22Rv1 (cell line): ENCODE results near the gene CTNNA3.
"Not testable (repeated sequence)": the region's sequence is repeated elsewhere in the genome, so short reads cannot be mapped to it uniquely, and the experiment has no call there.

Experiments
- H3K27ac ChIP-seq: fragments of 450-650 bp; 2 replicates; pipeline ENCODE4 v1.5.1; 2017
- ZFX ChIP-seq: fragments of 450-650 bp; IDR thresholded peaks from 2 replicates; pipeline ENCODE4 v1.6.1; 2017; ENCODE audit warnings: antibody characterized with exemption, borderline replicate concordance
- TF ChIP-seq, protein P1 (sequence below): fragments of 450-650 bp; IDR thresholded peaks from 2 replicates; pipeline ENCODE4 v1.5.1; 2017; ENCODE audit warnings: mild to moderate bottlenecking

Gene CTNNA3

DNA sequence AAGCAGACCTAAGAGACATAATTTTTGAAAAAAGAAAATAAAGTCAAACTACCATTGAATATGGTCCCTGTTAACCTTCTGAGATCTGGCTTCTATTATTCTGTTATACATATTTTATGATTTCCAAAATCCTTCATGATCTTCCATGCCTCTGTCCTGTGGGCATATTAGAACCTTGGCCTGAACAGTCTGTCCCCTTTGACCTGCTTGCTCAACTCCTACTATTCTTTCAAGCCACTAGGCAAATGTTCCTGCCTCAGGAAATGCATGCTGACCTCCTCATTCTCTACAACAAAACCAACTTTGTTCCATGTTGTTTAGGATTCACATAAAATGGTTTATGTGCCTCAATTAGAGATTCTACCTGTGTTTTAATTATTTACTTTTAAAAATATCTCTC is 1315.0 kb downstream of the CTNNA3 start:
- TF ChIP-seq, protein P1, sequence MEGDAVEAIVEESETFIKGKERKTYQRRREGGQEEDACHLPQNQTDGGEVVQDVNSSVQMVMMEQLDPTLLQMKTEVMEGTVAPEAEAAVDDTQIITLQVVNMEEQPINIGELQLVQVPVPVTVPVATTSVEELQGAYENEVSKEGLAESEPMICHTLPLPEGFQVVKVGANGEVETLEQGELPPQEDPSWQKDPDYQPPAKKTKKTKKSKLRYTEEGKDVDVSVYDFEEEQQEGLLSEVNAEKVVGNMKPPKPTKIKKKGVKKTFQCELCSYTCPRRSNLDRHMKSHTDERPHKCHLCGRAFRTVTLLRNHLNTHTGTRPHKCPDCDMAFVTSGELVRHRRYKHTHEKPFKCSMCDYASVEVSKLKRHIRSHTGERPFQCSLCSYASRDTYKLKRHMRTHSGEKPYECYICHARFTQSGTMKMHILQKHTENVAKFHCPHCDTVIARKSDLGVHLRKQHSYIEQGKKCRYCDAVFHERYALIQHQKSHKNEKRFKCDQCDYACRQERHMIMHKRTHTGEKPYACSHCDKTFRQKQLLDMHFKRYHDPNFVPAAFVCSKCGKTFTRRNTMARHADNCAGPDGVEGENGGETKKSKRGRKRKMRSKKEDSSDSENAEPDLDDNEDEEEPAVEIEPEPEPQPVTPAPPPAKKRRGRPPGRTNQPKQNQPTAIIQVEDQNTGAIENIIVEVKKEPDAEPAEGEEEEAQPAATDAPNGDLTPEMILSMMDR = no peak
- no peak for TF ChIP-seq ZFX

DNA sequence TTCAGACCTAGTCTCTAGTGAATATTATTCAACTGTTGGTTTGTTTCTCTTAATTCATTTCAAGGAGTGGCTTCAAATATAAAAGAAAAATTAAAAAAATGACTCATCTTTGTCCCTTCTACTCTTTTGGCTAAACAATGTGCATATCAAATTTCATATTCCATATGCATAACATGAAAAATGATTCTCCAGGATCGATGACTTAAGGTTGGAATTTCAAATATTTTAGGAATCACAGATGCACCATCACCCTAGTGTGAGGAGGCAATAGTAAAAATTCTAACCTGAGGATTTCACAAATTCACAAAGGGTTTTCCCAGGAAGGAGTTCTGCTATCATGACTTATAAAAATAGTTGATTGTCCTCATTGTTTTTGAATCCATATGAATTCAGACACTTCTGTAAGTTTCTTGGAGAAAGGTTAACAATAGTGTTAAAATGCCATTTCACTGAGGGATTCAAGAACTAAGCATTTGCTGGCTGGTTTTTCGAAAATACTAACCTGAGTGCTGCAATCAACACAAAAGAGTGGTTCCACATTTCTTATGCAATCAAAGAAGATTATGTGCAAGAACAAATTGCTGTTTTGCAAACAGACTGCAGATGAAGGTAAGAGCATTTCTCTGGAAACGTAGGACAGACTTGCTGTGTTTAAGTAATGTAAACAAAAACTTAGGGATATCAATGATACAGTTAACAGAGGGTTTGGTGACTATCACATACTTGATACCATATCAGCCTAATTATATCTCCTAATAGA is 1317.7 kb downstream of the CTNNA3 start:
- H3K27ac ChIP-seq = no peak overlapping the region
- TF ChIP-seq ZFX = no peak
- TF ChIP-seq, protein P1 = no peak

More for the DNA sequence above, 1315.0 kb downstream of the CTNNA3 start:
- no peak overlapping the region for H3K27ac ChIP-seq

DNA sequence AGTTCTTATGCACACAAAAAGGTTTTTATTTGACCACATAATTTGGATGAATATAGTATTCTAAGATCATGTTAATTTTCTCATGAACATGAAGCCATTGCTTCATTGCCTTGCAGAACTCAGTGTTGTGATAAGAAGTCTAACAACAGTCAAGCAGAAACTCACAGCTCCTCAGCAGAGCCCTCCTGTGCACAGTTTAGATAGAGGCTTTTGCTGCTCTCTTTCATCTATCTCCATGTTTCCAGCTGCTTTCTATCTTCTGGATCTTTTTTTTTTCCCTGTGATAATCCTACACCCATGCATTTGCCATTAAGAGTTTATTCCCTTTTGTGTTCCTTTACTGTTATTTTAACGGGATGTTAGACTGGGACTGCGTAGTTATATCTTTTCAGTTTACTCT is 1327.8 kb downstream of the CTNNA3 start:
- TF ChIP-seq, protein P1 = no peak
- TF ChIP-seq ZFX = no peak
- H3K27ac ChIP-seq = no peak overlapping the region

DNA sequence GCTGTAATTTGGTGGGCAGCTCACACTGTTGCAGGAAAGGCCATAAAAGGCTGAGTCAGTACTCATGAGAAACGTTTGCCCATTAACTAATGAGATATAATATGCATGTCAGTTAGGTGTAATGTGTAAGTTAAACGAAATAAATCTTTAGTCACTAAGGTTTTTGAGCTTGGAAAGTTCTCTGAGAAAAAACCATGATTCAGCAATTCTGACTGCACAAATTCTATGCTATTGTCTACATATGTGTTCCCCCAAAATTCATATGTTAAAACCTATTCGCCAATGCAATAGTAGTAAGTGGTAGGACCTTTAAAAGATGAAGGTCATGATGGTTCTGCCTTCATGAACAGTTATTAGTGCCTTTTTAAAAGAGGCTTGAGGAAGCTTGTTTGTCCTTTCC is 1329.8 kb downstream of the CTNNA3 start:
- H3K27ac ChIP-seq = no peak overlapping the region
- TF ChIP-seq, protein P1 = no peak
- TF ChIP-seq ZFX = no peak

DNA sequence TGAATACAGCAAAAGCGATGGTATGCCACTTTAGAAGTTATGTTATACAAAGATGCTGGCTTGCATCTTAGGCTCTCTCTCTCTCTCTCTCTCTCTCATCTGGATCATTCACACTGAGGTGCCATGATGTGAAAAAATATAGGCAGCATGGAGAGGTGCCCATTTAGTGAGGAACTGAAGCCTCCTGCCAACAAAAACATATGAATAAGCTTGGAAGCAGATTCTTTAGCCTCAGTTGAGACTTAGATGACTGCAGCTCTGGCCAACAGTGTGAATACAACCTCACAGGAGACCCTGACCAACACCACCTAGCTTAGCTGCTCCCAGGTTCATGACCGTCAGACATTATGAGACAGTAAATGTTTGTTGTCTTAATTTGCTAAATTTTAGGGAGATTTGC is 1330.3 kb downstream of the CTNNA3 start:
- H3K27ac ChIP-seq = no peak overlapping the region
- no peak for TF ChIP-seq ZFX
- TF ChIP-seq, protein P1 = no peak

DNA sequence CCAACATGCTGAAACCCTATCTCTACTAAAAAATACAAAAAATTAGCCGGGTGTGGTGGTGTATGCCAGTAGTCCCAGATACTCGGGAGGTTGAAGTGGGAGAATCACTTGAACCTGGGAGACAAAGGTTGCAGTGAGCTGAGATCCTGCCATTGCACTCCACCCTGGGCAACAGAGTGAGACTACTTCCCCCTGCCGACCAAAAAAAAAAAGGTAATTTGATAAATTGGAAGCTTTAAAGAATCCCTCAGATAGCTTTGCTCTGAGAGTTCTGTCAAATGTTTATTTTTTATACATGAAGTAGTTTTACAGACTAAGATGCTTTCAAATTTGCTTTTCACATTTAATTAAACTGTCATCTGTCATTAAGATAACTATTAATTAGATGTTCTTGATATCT is 1333.5 kb downstream of the CTNNA3 start:
- H3K27ac ChIP-seq = no peak overlapping the region
- TF ChIP-seq, protein P1 = no peak
- TF ChIP-seq ZFX = no peak

DNA sequence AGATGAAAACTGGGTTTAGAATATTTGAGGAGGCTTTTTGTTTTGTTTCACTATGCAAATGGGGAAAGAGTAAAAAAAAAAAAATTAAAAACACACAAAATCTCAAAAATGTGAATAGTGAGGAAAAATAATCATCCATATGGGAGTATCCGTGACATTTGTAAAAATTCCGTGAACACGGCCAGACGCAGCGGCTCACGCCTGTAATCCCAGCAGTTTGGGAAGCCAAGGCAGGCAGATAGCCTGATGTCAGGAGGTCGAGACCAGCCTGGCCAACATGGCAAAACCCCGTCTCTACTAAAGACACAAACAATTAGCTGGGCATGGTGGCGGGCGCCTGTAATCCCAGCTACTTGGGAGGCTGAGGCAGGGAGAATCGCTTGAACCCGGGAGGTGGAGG is 1342.2 kb downstream of the CTNNA3 start:
- not testable (repeated sequence) for H3K27ac ChIP-seq

DNA sequence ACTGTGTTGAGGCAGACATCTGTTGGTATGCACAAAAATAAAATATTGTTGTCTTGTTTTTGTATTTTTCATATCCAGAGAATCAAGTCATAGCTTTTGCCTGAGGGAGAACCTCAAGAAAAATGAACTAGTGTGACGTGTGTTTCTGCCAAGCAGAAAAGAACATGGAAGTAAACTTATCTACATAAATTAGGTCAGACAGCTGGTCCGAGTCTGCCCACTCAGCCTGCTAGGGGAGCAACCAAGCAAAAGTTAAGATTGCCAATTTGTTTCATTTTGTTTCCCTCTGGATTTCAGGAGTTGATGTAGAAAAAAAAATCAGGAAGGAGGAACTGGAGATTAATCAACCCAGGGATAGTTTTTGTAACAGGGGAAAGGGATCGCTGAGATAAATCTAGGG is 1342.6 kb downstream of the CTNNA3 start:
- TF ChIP-seq, protein P1 = no peak
- no peak for TF ChIP-seq ZFX

More for the DNA sequence above, 1342.6 kb downstream of the CTNNA3 start:
- no peak overlapping the region for H3K27ac ChIP-seq
